LoVo (cell line): ENCODE results near the gene B3GNT4.
"Not testable (repeated sequence)": the region's sequence is repeated elsewhere in the genome, so short reads cannot be mapped to it uniquely, and the experiment has no call there.

ENCODE experiments used
- DNase-seq: peaks from one replicate; pipeline ENCODE4 v3.0.0-alpha.2; 2016; ENCODE audit warnings: low spot score

Gene B3GNT4

DNA sequence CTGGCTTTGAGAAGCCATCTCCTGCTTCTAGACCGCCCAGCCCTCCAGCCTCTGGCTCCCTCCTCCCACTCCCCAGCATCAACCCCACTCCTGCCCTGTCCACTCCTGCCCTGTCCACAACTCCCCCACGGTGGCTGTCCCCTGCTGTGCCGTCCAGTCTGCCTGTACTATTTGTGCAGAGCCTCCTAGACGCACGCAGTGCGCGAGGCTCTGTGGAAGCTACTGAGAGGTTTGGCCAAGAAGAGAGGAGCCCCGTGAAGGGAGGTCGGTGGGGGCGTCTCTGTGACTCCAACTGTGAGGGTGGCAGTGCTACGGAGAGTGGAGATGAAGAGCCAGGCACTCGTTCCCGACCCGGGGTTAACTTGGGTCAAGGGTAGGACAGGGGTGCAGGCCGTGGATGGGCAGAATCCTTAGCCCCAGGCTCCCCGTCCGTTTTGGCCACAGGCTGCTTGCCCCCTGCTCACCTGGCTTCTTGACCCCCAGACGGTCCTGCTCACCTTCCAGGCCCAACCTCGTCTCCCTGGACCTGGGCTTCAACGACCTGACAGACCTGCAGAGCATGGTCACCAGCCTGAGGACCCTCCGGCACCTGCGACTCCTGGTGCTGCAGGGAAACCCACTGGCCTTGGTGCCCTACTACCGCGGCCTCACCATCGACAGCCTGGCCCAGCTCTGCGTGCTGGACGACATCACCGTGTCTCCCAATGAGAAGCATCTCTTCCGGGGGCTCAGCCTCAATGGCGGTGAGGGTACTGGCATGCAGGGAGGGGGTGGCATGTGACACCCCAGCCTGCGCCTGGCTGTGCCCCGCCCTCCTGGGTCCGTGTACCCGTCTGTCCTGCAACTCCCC is 13.7 kb upstream of the B3GNT4 start:
- DNase-seq = no peak

DNA sequence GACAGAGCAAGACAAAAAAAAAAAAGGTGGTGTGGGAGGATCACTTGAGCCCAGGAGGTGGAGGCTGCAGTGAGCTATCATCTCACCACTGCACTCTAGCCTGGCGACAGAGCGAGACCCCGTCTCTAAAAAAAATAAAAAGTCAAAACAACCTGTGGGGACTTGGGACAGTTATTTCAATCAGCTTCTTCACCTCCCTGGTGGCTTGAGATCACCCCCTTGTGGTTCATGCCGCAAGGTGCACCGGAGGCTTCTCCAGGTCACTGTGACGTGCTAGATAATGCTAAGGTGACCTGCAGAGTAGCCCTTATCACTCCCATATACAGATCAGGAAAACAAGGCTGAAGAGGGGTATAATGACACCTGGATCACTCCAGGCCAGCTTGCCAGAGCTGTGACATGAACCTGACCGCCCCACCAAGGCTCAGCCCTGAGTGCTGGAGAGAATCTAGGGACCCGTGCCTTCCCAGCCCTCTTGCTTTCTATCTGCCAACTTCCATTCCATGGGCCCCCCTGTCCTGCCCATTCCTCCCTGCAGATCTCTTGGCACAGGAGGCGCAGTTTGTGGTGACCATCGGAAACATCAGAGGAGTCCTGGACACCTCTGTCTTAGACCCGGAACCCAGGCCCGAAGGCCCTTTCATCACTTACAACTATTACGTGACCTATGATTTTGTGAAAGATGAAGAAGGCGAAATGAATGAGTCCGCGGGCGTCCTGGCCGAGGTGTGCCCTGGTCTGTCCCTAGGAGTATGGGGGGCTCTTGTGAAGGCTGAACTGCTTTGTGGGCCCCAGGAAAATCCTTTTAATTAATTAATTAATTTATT is 12.5 kb upstream of the B3GNT4 start:
- peak; percentile 58 for DNase-seq

DNA sequence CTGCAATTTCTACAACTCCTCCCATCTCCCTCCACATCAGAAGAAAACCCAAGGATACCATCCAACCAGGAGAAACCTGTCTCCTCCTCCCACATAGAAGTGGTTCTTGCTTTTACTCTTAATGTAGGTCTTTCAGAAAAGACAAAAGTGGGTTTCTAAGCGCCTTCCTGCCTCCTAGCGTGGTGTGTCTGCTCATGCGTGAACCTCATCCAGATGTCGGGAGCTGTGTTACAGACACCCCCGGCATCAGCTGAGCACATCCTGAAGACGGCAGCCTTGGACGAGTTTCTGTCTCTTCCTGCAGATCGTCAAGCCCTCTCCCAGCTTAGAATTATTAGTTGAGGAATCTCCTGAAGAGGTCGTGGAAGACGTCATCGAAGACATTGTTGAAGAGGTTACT is 11.1 kb upstream of the B3GNT4 start:
- DNase-seq = no peak

DNA sequence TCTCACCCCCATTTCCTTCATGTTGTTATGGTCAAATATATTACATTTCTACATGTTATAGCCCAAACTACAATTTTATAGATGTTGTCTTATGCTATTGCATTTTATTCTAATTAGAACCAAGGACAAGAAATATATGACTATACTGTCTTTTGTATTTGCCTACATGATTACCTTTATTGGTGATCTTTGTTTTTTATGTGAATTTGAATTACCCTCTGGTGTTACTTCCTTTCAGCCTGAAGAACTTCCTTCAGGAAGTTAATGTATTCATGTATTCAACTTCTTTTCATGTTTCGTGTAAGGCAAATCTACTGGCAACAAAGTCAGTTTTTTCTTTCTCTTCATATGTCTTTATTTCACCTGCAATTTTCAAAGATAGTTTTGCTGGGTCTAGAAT is 8.7 kb upstream of the B3GNT4 start:
- DNase-seq = no peak

DNA sequence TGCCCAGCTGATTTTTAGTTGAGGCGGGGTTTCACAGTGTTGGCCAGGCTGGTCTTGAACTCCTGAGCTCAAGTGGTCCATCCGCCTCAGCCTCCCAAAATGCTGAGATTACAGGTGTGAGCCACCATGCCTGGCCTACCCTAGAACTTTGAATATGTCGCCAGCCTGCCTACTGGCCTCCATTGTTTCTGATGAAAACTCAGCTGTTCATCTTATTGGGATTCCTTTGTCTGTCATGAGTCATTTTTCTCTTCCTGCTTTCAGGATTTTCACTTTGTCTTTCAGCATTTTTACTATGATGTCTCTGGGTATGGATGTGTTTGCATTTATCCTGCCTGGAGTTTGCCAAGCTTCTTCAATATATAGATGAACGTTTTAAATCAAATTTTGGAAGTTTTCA is 8.1 kb upstream of the B3GNT4 start:
- DNase-seq = no peak

DNA sequence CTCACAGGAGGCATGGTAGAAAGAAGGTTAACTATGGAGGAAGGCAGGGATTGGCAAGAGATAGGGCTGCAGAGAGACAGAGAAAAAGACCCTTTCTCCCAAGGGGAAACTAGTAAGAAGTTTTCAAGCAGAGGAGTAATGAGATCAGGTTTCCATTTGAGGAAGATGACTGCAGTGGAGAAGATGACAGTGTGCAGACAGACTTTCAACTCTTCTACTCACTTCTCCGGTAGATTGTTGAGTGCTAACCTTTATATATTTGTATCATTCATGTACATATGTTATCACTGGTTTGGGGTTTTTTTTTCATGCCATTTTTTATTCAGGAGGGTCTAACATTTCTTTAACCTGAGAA is 5.9 kb upstream of the B3GNT4 start:
- no peak for DNase-seq

DNA sequence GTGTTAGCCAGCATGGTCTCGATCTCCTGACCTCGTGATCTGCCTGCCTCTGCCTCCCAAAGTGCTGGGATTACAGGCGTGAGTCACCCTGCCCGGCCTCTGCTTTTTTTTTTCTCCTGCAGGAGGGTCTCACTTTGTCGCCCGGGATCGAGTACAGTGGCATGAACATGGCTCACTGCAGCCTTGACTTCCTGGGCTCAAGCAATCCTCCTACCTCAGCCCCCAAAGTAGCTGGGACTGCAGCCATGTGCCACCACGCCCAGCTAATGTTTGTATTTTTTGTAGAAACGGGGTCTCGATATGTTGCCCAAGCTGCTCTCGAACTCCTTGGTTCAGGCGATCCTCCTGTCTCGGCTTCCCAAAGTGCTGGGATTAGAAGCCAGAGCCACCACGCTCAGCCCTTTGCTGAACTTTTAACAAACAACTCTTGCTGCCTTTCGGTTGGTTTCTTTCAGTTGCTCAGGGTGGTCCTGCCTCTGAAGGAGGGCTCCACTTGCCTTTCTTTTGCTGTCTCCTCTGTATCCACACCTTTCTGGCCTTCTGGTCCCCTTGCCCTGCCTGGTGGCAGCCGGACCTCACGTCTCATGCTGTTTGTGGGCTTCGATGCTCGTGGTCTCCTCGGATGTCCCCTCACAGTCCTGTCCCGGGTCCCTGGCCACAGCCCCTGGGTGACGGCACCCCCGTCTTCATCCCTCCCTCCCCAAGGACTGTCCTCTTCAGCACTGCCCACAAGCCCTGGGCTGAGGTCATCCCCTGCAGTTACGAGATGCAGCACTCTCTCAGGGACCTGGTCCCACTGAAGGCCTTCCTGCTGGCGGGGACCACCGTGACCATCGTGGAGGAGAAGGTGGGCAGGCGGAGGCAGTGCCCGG is 3.8 kb upstream of the B3GNT4 start:
- no peak for DNase-seq

DNA sequence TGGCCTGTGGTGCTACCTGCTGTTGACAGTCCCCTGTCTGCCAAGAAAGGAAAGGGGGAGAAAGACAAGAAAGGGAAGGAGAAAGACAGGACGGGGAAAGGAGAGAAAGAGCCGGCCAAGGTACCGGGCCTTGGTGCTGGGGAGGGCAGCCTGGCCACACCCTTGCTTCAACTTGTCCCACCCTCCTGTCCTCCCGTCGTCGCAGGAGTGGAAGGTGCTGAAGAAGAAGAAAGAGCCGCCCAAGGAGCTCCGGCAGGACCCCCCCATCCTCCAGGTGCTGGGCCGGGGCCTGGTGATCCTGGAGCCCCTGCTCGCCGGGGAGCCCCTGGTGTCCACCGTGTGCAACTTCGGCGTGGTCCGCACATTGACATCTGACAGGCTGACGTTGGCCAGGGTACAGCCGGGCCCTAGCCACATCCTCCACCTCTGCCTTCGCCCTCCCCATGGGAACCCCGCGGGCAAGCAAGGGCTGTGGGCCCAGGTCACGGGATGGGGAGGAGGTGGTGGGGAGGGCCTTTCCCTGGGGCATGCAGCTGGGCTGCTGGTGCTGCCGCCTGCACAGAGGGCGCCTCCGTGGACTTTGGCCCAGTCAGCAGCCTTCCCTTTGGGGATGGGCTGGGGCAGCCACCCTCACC is 2.9 kb upstream of the B3GNT4 start:
- no peak for DNase-seq

DNA sequence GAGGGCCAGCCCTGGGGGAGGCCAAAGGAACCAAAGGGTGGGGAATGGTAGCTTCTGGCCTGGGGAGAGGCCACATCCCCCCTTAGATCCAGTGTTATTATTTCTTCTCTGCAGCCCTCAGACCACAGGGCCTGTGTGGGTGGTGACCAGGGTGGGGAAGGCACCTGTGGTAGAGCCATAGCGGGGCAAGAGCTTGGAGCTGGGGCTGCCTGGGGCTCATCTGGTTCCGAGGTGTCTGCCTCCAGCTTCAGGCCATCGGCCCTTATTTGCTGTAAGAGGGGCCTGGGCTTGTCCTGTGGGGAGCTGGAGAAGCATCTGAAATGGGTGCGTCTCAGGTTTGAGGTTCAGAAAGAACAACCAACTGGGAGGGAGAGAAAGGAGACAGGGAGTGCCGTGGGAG is 2.1 kb upstream of the B3GNT4 start:
- DNase-seq = no peak

DNA sequence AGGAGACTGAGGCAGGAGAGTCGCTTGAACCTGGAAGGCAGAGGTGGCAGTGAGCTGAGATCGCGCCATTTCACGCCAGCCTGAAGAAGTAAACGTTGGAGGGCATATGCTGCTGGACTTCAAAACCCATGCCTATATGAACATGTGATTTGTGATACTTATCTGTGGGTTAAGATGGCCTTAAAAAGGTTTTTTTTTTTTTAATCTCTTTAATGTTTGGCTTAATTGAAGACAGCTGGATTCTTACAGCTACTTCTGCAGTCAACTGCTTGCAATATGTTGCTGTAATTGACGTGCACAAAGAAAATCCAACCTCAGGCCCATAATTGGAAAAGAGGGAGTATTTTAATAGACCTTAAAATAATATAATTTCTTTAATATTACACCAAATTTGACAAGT is 1.5 kb upstream of the B3GNT4 start:
- DNase-seq = no peak

DNA sequence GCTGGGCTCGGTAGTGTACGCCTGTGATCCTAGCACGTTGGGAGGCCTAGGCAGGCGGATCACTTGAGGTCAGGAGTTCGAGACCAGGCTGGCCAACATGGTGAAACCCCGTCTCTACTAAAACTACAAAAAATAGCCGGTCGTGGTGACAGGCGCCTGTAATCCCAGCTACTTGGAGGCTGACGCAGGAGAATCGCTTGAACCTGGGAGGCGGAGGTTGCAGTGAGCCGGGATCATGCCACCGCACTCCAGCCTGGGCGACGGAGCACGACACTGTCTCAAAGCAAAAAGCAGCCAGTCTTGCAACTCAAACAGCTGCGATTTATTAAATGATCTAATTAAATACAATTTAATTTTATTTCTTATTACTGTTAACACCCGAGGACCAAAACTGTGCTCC is 698 bp upstream of the B3GNT4 start:
- not testable (repeated sequence) for DNase-seq

DNA sequence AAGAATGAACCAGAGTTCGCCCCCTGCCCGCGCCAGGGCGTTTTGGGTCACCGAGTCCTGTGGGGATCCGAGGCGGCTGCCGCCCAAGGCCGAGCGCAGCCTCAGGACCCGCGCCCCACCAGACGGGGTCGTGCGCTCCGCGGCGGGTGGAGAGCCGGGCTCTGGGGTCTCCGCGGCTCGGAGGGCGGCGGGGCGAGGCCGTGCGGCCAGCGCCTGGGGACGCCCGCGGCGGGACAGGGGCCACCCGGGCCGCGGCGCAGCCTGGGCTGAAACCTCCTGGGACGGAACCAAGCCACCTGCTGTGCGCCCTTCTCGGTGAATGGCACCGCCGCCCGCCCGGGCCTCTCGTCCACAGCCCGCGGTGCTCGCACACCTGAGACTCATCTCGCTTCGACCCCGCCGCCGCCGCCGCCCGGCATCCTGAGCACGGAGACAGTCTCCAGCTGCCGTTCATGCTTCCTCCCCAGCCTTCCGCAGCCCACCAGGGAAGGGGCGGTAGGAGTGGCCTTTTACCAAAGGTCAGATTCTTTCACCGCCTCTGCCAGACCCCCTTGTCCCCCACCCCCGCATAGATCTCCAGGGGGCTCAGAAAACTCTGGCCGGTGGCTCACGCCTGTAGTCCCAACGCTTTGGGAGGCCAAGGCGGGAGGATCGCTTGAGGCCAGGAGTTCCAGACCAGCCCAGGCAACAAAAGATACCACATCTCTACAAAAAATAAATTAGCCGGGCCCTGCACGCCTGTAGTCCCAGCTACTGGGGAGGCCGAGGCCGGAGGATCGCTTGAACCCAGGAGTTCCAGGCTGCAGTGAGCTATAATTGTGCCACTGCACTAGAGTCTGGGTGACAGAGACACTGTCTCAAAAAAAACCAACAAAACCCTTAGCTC is 901 bp downstream of the B3GNT4 start:
- no peak for DNase-seq

DNA sequence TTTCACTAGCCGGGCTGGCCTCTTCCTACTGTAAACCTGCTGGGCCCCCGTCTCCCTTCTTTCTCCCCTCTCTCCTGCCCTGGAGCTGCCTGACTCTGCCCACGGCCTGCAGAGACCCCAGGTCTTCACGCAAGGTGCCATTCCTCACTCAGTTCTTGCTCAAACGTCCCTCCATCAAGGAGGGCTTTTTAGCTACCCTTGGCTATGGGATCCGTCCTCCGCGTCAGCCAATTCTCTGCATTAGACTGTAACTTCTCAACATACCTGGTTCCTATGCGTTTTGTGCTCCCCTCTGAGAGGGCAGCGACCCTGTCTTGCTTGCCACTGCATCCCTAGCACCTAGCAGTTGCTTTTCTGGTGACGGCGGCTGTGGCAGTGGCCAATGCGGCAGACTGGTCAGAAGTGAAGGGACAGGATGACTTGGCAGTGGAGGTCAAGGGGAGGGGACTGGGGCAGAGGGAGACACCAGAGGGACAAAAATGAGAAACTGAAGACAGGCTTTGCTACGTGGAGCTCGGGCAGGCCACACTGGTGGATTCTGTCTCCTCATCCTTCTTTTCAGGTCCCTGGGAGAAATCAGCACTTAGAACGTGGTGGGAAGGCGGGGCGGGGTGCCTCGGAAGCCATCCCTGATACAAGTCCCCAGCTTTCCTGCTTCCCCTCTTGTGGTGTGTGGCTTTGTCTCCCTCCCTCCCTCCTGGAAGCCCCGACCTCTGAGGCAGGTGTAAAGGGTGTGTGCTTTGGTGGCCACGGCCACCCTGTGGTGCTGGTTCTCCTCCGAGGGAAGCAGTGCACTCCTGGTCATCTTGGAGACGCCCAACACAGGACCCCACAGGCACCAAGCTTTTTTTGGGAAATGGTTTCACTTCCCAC is 1.8 kb downstream of the B3GNT4 start:
- DNase-seq = no peak

DNA sequence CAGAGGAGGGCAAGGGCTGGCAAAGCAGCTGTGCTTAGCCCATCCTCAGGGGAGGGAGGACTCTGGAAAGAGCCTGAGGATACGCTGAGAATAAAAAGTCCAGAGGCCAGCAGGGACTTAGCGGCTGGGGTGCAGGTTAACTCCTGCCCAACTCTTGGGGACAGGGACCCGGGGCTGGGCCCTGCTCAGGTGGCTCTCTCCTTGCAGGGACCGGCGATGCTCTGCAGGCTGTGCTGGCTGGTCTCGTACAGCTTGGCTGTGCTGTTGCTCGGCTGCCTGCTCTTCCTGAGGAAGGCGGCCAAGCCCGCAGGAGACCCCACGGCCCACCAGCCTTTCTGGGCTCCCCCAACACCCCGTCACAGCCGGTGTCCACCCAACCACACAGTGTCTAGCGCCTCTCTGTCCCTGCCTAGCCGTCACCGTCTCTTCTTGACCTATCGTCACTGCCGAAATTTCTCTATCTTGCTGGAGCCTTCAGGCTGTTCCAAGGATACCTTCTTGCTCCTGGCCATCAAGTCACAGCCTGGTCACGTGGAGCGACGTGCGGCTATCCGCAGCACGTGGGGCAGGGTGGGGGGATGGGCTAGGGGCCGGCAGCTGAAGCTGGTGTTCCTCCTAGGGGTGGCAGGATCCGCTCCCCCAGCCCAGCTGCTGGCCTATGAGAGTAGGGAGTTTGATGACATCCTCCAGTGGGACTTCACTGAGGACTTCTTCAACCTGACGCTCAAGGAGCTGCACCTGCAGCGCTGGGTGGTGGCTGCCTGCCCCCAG is 2.8 kb downstream of the B3GNT4 start:
- DNase-seq = no peak

DNA sequence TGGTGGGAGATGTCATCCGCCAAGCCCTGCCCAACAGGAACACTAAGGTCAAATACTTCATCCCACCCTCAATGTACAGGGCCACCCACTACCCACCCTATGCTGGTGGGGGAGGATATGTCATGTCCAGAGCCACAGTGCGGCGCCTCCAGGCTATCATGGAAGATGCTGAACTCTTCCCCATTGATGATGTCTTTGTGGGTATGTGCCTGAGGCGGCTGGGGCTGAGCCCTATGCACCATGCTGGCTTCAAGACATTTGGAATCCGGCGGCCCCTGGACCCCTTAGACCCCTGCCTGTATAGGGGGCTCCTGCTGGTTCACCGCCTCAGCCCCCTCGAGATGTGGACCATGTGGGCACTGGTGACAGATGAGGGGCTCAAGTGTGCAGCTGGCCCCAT is 3.5 kb downstream of the B3GNT4 start:
- DNase-seq = no peak

DNA sequence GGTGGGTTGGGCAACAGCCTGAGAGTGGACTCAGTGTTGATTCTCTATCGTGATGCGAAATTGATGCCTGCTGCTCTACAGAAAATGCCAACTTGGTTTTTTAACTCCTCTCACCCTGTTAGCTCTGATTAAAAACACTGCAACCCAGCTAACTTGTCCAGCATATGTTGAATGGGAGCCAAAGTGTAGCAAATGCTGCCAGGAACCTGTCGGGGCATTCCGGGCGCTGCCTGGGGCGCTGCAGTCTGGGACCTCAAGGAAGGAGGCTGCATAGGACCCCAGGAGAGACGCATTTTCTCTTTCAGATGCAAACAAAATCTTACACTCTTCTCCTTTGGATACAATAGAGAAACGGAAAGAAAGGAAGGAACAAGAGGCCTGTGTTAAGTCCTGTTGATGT is 3.9 kb downstream of the B3GNT4 start:
- no peak for DNase-seq

DNA sequence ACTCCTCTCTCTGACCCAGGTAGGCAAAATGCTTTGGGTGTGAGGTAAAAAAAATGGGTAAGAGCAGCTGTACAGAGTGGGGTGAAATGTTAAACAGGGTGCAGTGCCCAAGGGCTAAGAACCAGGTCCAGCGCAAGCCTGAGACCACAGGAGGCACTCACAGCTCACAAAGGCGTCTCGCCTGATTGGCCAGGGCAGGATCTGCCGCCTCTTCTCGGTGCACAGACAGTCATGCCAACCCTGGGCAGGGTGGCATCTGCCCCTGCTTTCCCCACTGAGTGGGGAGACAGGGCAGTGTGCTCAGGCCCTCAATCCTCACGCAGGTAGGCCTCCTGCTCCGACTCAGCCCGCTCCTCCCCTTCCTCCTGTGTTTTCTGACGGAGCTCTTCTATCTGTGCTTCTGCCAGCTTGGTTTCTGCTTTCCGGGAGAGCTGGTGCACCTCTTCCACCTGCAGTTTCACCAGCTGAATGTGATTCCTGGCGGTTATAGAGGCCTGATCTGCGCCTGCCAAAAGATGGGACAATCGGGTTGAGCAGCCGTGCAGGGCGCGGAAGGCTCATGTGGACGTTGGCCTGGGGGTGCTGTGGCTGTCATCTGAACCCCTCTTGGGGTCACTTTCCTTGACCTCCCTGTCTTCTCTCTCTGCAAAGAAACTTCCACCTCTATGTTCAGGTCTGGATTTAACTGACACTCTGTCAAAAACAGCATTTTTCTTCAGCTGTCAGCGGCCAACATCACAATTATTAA is 4.7 kb downstream of the B3GNT4 start:
- DNase-seq = no peak

DNA sequence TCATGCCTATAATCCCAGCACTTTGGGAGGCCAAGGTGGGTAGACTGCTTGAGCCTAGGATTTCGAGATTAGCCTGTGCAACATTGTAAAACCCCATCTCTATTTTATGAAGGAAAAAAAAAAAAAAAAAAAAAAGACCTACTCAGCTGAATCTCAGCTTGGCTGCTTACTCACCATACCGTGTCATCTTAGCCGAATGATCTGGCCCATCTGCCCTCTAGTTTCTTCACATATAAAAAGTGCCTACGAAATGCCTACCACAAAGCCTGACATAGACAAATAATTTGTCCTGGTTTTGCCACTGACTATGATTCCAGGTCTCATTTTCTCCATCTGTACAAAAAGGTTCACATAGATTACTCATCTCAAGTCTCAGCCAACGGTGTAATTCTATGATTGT is 12.3 kb downstream of the B3GNT4 start:
- DNase-seq = no peak

DNA sequence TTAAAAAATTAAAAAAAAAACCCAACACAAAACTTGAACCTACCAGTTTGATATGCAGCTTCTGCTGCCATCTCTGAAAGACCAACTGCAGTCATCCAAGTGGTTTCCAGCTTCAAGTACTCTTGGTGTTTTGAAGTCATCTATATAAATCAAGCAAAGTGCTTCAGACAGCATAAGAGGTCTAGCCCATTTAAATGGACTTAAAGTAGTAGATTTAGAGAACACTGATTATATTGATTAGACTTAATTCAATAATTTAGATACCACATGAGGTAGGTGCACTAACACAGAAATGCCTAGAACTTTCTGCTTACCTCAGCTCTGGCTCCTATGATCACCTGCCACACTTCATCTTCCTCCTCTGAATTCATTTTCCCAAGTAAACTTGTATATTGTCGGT is 12.9 kb downstream of the B3GNT4 start:
- DNase-seq = no peak
